HepG2 (cell line): ENCODE data around the gene TMEM151A. TPM values are rescaled to one million over a fixed set of nuclear protein-coding genes. Genes with fewer than 3 reads are reported as not detected.

Source experiments
- ATAC-seq: fragments of 200-7000 bp; cut with Tn5 transposase; 3 replicates; pipeline ENCODE4 v1.9.1; 2020; ENCODE audit warnings: mild to moderate bottlenecking, moderate library complexity
- BruUV-seq: library from RNA; stranded (reverse); fragments of 400-500 nt; replicated peaks from 2 replicates; lab custom pipeline; 2021; lab: Mats Ljungman, UMichigan
- CTCF ChIA-PET: fragments of 300-600 bp; formaldehyde crosslinking; extraction: SDS; loops from one replicate; lab custom pipeline; 2021; ENCODE audit warnings: low total read pairs, inconsistent platforms, low intra/inter-chr PET ratio; lab: Yijun Ruan, JAX
- POLR2A ChIA-PET: fragments of 350-600 bp; sonication (Branson Sonifier 250); formaldehyde crosslinking; loops from one replicate; lab custom pipeline; 2020; ENCODE audit warnings: antibody characterized with exemption, inconsistent platforms; lab: Yijun Ruan, JAX
- DNase-seq: peaks from one replicate; pipeline ENCODE4 v3.0.0-alpha.2; 2015; ENCODE audit warnings: low spot score
- FAIRE-seq: peaks from 3 replicates; lab custom pipeline; 2011; peaks lifted over from hg19 to GRCh38; lab: Jason Lieb, UNC
- H2AFZ ChIP-seq: one replicate; pipeline ENCODE4 v1.6.1; 2011; ENCODE audit warnings: low read length, inconsistent platforms
- H3K27ac ChIP-seq: fragments of 300-600 bp; 3 replicates; pipeline ENCODE4 v1.8.0; 2011; ENCODE audit warnings: mixed run types, mild to moderate bottlenecking, mixed read lengths, low read length, inconsistent platforms; ENCODE audit not compliant: insufficient read depth; ENCODE audit errors: extremely low read length
- H3K27me3 ChIP-seq, 2 experiments: fragments of 200-600 bp in 1 of 2; 2 replicates in 1 of 2; 3 replicates in 1 of 2; pipeline versions ENCODE4 v1.6.0 to v1.8.0; 2011; ENCODE audit warnings: low read length in 2 of 2, mild to moderate bottlenecking in 2 of 2, moderate library complexity in 2 of 2, inconsistent platforms in 1 of 2; ENCODE audit not compliant: insufficient read depth in 2 of 2, control insufficient read depth in 1 of 2
- H3K36me3 ChIP-seq, 2 experiments: fragments of 200-600 bp in 1 of 2; replicated peaks in 1 of 2; 2 replicates in 1 of 2; 3 replicates in 1 of 2; pipeline versions ENCODE4 v1.5.1 to v1.8.0; 2011; ENCODE audit warnings: low read length in 2 of 2, inconsistent platforms in 1 of 2; ENCODE audit not compliant: insufficient read depth in 2 of 2, control insufficient read depth in 1 of 2
- H3K4me1 ChIP-seq: 2 replicates; pipeline ENCODE4 v1.5.1; 2012; ENCODE audit warnings: low read length, inconsistent platforms; ENCODE audit not compliant: insufficient read depth
- H3K4me2 ChIP-seq: 2 replicates; pipeline ENCODE4 v1.6.0; 2011; ENCODE audit warnings: low read depth, low read length, inconsistent platforms
- H3K4me3 ChIP-seq, 3 experiments: fragments of 200-600 bp in 1 of 3; sonication (generic), shearing (Covaris generic) in 1 of 3; replicated peaks in 1 of 3; 2 replicates each; pipeline ENCODE4 v1.5.1; 2011 to 2016; ENCODE audit warnings: low read length in 3 of 3, inconsistent platforms in 2 of 3, low read depth in 2 of 3, mild to moderate bottlenecking in 2 of 3, control low read depth in 1 of 3, mixed read lengths in 1 of 3; ENCODE audit not compliant: insufficient read depth in 1 of 3
- H3K79me2 ChIP-seq: one replicate; pipeline ENCODE4 v1.6.1; 2011; ENCODE audit warnings: low read length, inconsistent platforms; ENCODE audit not compliant: insufficient read depth
- H3K9ac ChIP-seq: 2 replicates; pipeline ENCODE4 v1.6.0; 2011; ENCODE audit warnings: mild to moderate bottlenecking, low read depth, low read length, inconsistent platforms; ENCODE audit not compliant: insufficient read depth
- H3K9me3 ChIP-seq: 2 replicates; pipeline ENCODE4 v1.5.1; 2012; ENCODE audit warnings: mild to moderate bottlenecking, low read length
- H4K20me1 ChIP-seq: 2 replicates; pipeline ENCODE4 v1.6.0; 2011; ENCODE audit warnings: inconsistent platforms, mild to moderate bottlenecking, low read length, moderate library complexity; ENCODE audit not compliant: insufficient read depth
- CSRNP1 ChIP-seq: sonication (generic); formaldehyde crosslinking; IDR thresholded peaks from 2 replicates; pipeline ENCODE4 v1.8.1; 2023; ENCODE audit warnings: mild to moderate bottlenecking, missing genetic modification reagents
- DDIT3 ChIP-seq: sonication (generic); formaldehyde crosslinking; IDR thresholded peaks from 2 replicates; pipeline ENCODE4 v1.4.0; 2020; ENCODE audit warnings: mild to moderate bottlenecking, missing genetic modification reagents
- ERF ChIP-seq: IDR thresholded peaks from 2 replicates; pipeline ENCODE4 v1.6.1; 2018; ENCODE audit warnings: missing biosample characterization, missing genetic modification reagents
- JDP2 ChIP-seq: sonication (generic); formaldehyde crosslinking; IDR thresholded peaks from 2 replicates; pipeline ENCODE4 v1.8.1; 2022; ENCODE audit warnings: missing genetic modification reagents, borderline replicate concordance
- KLF11 ChIP-seq: IDR thresholded peaks from 2 replicates; pipeline ENCODE4 v1.6.1; 2016; ENCODE audit warnings: missing compliant biosample characterization
- RFXAP ChIP-seq: sonication (generic); formaldehyde crosslinking; IDR thresholded peaks from 2 replicates; pipeline ENCODE4 v1.4.0; 2020; ENCODE audit warnings: missing genetic modification reagents, borderline replicate concordance
- RXRA ChIP-seq: sonication (generic); formaldehyde crosslinking; IDR thresholded peaks from 2 replicates; pipeline ENCODE4 v1.5.1; 2020; ENCODE audit warnings: missing genetic modification reagents
- SNRNP70 ChIP-seq: fragments of 200-400 bp; formaldehyde crosslinking; IDR thresholded peaks from 2 replicates; pipeline ENCODE4 v1.6.1; 2017; ENCODE audit warnings: mild to moderate bottlenecking, low read depth, low read length, moderate library complexity
- YY1 ChIP-seq: IDR thresholded peaks from 2 replicates; pipeline ENCODE4 v1.6.1; 2011; ENCODE audit warnings: low read length, low read depth, moderate library complexity, mild to moderate bottlenecking; ENCODE audit not compliant: insufficient read depth, insufficient replicate concordance
- ZNF747 ChIP-seq: sonication (generic); formaldehyde crosslinking; IDR thresholded peaks from 2 replicates; pipeline ENCODE4 v1.8.1; 2023; ENCODE audit warnings: missing genetic modification reagents, mild to moderate bottlenecking, borderline replicate concordance
- ZSCAN20 ChIP-seq: sonication (generic); formaldehyde crosslinking; IDR thresholded peaks from 2 replicates; pipeline ENCODE4 v1.4.0; 2020; ENCODE audit warnings: missing genetic modification reagents, mild to moderate bottlenecking, borderline replicate concordance
- WGBS: methylation state at CpG from one replicate; pipeline ENCODE4 v1.1.6; 2017; ENCODE audit warnings: low lambda C conversion rate; 5-methylcytosine and 5-hydroxymethylcytosine counted together
- in situ Hi-C: cut with HindIII; loops from 2 replicates; pipeline ENCODE4 v1.10.0; 2017; ENCODE audit warnings: low pct_unique_long_range_greater_than_20kb; ENCODE audit not compliant: extremely low pct_ligation_motif_present
- intact Hi-C: fragments of 100-400 bp; cut with micrococcal nuclease; formaldehyde crosslinking; loops from one replicate; pipeline ENCODE4 v1.10.0; 2022; ENCODE audit not compliant: unreplicated experiment
- polyA plus RNA-seq, 8 experiments: library from polyadenylated mRNA; depleted of rRNA in 3 of 8; stranded (reverse) in 7 of 8; unstranded in 1 of 8; fragments of >200 nt; fragmentation: Illumina TruSeq in 4 of 8; extraction: Trizol in 4 of 8; gene quantifications; 2 replicates each; pipeline versions ENCODE4 v1.2.1 to v1.2.3, GENCODE V29; 2011 to 2016; ENCODE audit warnings: low read depth in 4 of 8, missing spikeins in 1 of 8, mixed read lengths in 1 of 8; ENCODE audit not compliant: insufficient read depth in 1 of 8
- total RNA-seq, 5 experiments: library from RNA; depleted of rRNA; stranded (reverse); fragments of >200 nt; fragmentation: Illumina TruSeq; extraction: Trizol; gene quantifications; 2 replicates each; pipeline ENCODE4 v1.2.3, GENCODE V29; 2016; ENCODE audit warnings: low read depth in 1 of 5
- TF ChIP-seq, protein P1 (sequence below): sonication (generic); formaldehyde crosslinking; conservative IDR thresholded peaks from 2 replicates; pipeline ENCODE4 v1.8.0; 2022; ENCODE audit warnings: low read depth, missing genetic modification reagents
- TF ChIP-seq, protein P2 (sequence below): IDR thresholded peaks from 2 replicates; pipeline ENCODE4 v1.6.1; 2016; ENCODE audit warnings: low read depth, borderline replicate concordance

Gene TMEM151A
- total and polyA plus RNA-seq, 2 of the 13 experiments (the other 11 are each of a cell fraction or from before 2014, with no cell fraction given): 0.18 to 0.33 TPM

GRCh38 chr11:66267379-66268243 lies 24.1 kb upstream of the TMEM151A start:
- Histone ChIP-seq H3K36me3 (peaks cover 12 to 16% of the 10 kb centered on the region in 2 experiments; a peak in 4 of 5 replicates), H3K4me1 (peaks cover 13% of the 10 kb centered on the region), H3K4me3 (peak overlapping the region; percentile 72 to 98 (median 89)), H4K20me1 (peaks cover 10% of the 10 kb centered on the region), H3K4me2 (peak overlapping the region; percentile 95), H3K27me3 (no peaks in the 10 kb centered on the region; a peak in 1 of 5 replicates), H3K27ac (peak overlapping the region; percentile 78), H3K79me2 (peaks cover 24% of the 10 kb centered on the region), H3K9me3 (no peaks in the 10 kb centered on the region), H2AFZ (peak overlapping the region; percentile 88), H3K9ac (peak overlapping the region; percentile 93)
- ChIA-PET CTCF (no interaction called here), POLR2A (interaction anchor here (0.7 to 4.0 kb wide), 8 partner anchors 14 to 215 kb away, joined by 3 to 31 read pairs (median 6); partner anchors contain the start of genes SF3B2 and YIF1A)
- intact Hi-C loops (loop anchor here (2.0 kb wide), 1 partner anchor 21 kb away; the partner anchor contains the start of gene YIF1A), in situ Hi-C loops (no loop called here)
- WGBS: 22% methylated on average over 40 of the region's 61 CpGs
- ATAC-seq (peak; percentile 65), FAIRE-seq (no peak), DNase-seq (peak; percentile 57)
- TSS peak; percentile 63 for BruUV-seq
- TF ChIP-seq RFXAP (0 out of 2 replicates have a peak, but pooled peaks have one; percentile 25), RXRA (CRISPR knock-in tag) (no peak), KLF11 (no peak), DDIT3 (CRISPR knock-in tag) (no peak), CSRNP1 (CRISPR knock-in tag) (peak; percentile 41; the same call in 1 of the 2 replicates), SNRNP70 (no peak), JDP2 (CRISPR knock-in tag) (no peak), YY1 (peak; percentile 8), ERF (CRISPR knock-in tag) (no peak), ZSCAN20 (CRISPR knock-in tag) (no peak), ZNF747 (CRISPR knock-in tag) (no peak; the same call in 1 of the 2 replicates)
- TF ChIP-seq, protein P1, sequence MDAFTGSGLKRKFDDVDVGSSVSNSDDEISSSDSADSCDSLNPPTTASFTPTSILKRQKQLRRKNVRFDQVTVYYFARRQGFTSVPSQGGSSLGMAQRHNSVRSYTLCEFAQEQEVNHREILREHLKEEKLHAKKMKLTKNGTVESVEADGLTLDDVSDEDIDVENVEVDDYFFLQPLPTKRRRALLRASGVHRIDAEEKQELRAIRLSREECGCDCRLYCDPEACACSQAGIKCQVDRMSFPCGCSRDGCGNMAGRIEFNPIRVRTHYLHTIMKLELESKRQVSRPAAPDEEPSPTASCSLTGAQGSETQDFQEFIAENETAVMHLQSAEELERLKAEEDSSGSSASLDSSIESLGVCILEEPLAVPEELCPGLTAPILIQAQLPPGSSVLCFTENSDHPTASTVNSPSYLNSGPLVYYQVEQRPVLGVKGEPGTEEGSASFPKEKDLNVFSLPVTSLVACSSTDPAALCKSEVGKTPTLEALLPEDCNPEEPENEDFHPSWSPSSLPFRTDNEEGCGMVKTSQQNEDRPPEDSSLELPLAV (CRISPR knock-in tag): no peak
- TF ChIP-seq, protein P2, sequence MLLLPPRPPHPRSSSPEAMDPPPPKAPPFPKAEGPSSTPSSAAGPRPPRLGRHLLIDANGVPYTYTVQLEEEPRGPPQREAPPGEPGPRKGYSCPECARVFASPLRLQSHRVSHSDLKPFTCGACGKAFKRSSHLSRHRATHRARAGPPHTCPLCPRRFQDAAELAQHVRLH: no peak
